Rectal smooth muscle tissue (tissue), 1 donor: Measurements from ENCODE around the gene LRRK1.

Experiments used
- H3K27ac ChIP-seq: one replicate; pipeline ENCODE4 v1.7.0; 2013; ENCODE audit warnings: low read depth, low read length, inconsistent platforms
- H3K27me3 ChIP-seq: one replicate; pipeline ENCODE4 v1.7.0; 2013; ENCODE audit warnings: low read length; ENCODE audit not compliant: control insufficient read depth, insufficient read depth
- H3K36me3 ChIP-seq: one replicate; pipeline ENCODE4 v1.7.0; 2013; ENCODE audit warnings: low read length; ENCODE audit not compliant: control insufficient read depth, insufficient read depth
- H3K4me1 ChIP-seq: one replicate; pipeline ENCODE4 v1.7.0; 2013; ENCODE audit warnings: low read length; ENCODE audit not compliant: control insufficient read depth, insufficient read depth
- H3K4me3 ChIP-seq: one replicate; pipeline ENCODE4 v1.7.0; 2013; ENCODE audit warnings: low read length
- H3K9ac ChIP-seq: one replicate; pipeline ENCODE4 v1.7.0; 2013; ENCODE audit warnings: low read length

Gene LRRK1

GRCh38 chr15:100918690-100919480, at the start of gene LRRK1:
LRRK1 (plus strand) TSS chr15:100919357; CDS start chr15:100924633, 5,276 bp downstream.
- Histone ChIP-seq H3K27ac (peak within 1 kb of the TSS; percentile 27), H3K36me3 (no peaks in the 10 kb centered on the region), H3K27me3 (no peaks in the 10 kb centered on the region), H3K4me3 (peak within 1 kb of the TSS; percentile 69), H3K4me1 (no peaks in the 10 kb centered on the region), H3K9ac (peak within 1 kb of the TSS; percentile 53)

- Histone ChIP-seq H3K27me3 (peaks cover 3% of the 10 kb centered on the region), H3K36me3 (no peaks in the 10 kb centered on the region), H3K4me1 (no peaks in the 10 kb centered on the region), H3K27ac (no peak overlapping the region), H3K9ac (no peak overlapping the region), H3K4me3 (no peak overlapping the region)
Observed at GRCh38 chr15:100873029-100873677, 46.0 kb upstream of the LRRK1 start.

- Histone ChIP-seq H3K4me1 (no peaks in the 10 kb centered on the region), H3K4me3 (no peak overlapping the region), H3K27me3 (peaks cover 8% of the 10 kb centered on the region), H3K9ac (no peak overlapping the region), H3K27ac (no peak overlapping the region), H3K36me3 (no peaks in the 10 kb centered on the region)
Observed at GRCh38 chr15:100875495-100875894, 43.7 kb upstream of the LRRK1 start.

GRCh38 chr15:100875976-100876375, 43.2 kb upstream of the LRRK1 start:
- Histone ChIP-seq H3K27ac (no peak overlapping the region), H3K9ac (no peak overlapping the region), H3K36me3 (no peaks in the 10 kb centered on the region), H3K27me3 (peaks cover 8% of the 10 kb centered on the region), H3K4me3 (no peak overlapping the region), H3K4me1 (no peaks in the 10 kb centered on the region)

GRCh38 chr15:100877551-100877950, 41.6 kb upstream of the LRRK1 start:
- no peak overlapping the region for H3K27ac ChIP-seq
- no peak overlapping the region for H3K9ac ChIP-seq
- no peak overlapping the region for H3K4me3 ChIP-seq
- no peaks in the 10 kb centered on the region for H3K36me3 ChIP-seq
- H3K27me3 ChIP-seq: peaks cover 14% of the 10 kb centered on the region
- no peaks in the 10 kb centered on the region for H3K4me1 ChIP-seq

- no peak overlapping the region for H3K4me3 ChIP-seq
- peaks cover 14% of the 10 kb centered on the region for H3K27me3 ChIP-seq
- H3K9ac ChIP-seq: no peak overlapping the region
- no peaks in the 10 kb centered on the region for H3K36me3 ChIP-seq
- H3K27ac ChIP-seq: no peak overlapping the region
- no peaks in the 10 kb centered on the region for H3K4me1 ChIP-seq
Observed at GRCh38 chr15:100878130-100878529, 41.0 kb upstream of the LRRK1 start.

- H3K27ac ChIP-seq: no peak overlapping the region
Observed at GRCh38 chr15:100878648-100879047, 40.5 kb upstream of the LRRK1 start.

GRCh38 chr15:100879061-100879463, 40.1 kb upstream of the LRRK1 start:
- Histone ChIP-seq H3K4me3 (peak overlapping the region; percentile 51), H3K4me1 (no peaks in the 10 kb centered on the region), H3K27me3 (peaks cover 14% of the 10 kb centered on the region), H3K9ac (no peak overlapping the region), H3K36me3 (no peaks in the 10 kb centered on the region), H3K27ac (no peak overlapping the region)

More at GRCh38 chr15:100878648-100879047, 40.5 kb upstream of the LRRK1 start:
- H3K9ac ChIP-seq: no peak overlapping the region
- no peaks in the 10 kb centered on the region for H3K36me3 ChIP-seq
- H3K4me3 ChIP-seq: peak overlapping the region; percentile 51
- peaks cover 14% of the 10 kb centered on the region for H3K27me3 ChIP-seq
- H3K4me1 ChIP-seq: no peaks in the 10 kb centered on the region

- H3K27ac ChIP-seq: peak within 1 kb of the TSS; percentile 8
- peaks cover 14% of the 10 kb centered on the region for H3K27me3 ChIP-seq
- no peak within 1 kb of the TSS for H3K9ac ChIP-seq
Observed at GRCh38 chr15:100879464-100880138, 39.6 kb upstream of the LRRK1 start, which contains the start of gene ALDH1A3. ALDH1A3 (plus strand) TSS chr15:100879831; CDS start chr15:100879908, 77 bp downstream.

GRCh38 chr15:100880139-100880896, 38.8 kb upstream of the LRRK1 start:
- H3K27me3 ChIP-seq: peaks cover 14% of the 10 kb centered on the region
- H3K9ac ChIP-seq: no peak overlapping the region
- no peaks in the 10 kb centered on the region for H3K36me3 ChIP-seq
- peak overlapping the region; percentile 8 for H3K27ac ChIP-seq
- no peaks in the 10 kb centered on the region for H3K4me1 ChIP-seq
- H3K4me3 ChIP-seq: peak overlapping the region; percentile 40

More at GRCh38 chr15:100879464-100880138, 39.6 kb upstream of the LRRK1 start, which contains the start of gene ALDH1A3:
- H3K4me1 ChIP-seq: no peaks in the 10 kb centered on the region
- peak within 1 kb of the TSS; percentile 51 for H3K4me3 ChIP-seq
- H3K36me3 ChIP-seq: no peaks in the 10 kb centered on the region

- Histone ChIP-seq H3K4me1 (no peaks in the 10 kb centered on the region), H3K9ac (no peak overlapping the region), H3K27ac (no peak overlapping the region), H3K36me3 (no peaks in the 10 kb centered on the region), H3K4me3 (peak overlapping the region; percentile 40), H3K27me3 (peaks cover 14% of the 10 kb centered on the region)
Observed at GRCh38 chr15:100880897-100881242, 38.3 kb upstream of the LRRK1 start.
